Tongue (tissue), 2 donors: ENCODE measurements around the gene NCOR1. TPM values are rescaled to one million over a fixed set of nuclear protein-coding genes. Genes with fewer than 3 reads are reported as not detected.

Source experiments
- small RNA-seq: library from RNA; depleted of rRNA; stranded (forward); fragments of <200 nt; gene quantifications from one replicate; pipeline ENCODE3, GENCODE V24; 2014; ENCODE audit warnings: low replicate concordance
- total RNA-seq: library from RNA; depleted of rRNA; stranded (reverse); fragments of >200 nt; gene quantifications from one replicate; pipeline ENCODE4 v1.2.3, GENCODE V29; 2014

NCOR1 gene
- total RNA-seq, 1 donor from 2014 or later, result 128 TPM

Small RNA genes lying within 50 kb of the gene (small RNA-seq; reads per million reads assigned to genes)
- gene RNU6-314P (not detected), gene RNU6-862P (not detected)

Other genes with a start within 250 kb of the NCOR1 start
- gene ZSWIM7, start 215.8 kb downstream of the NCOR1 start, total RNA-seq, result 41.6 TPM
- gene TTC19, start 215.7 kb downstream of the NCOR1 start, total RNA-seq, result 78.3 TPM
- gene PIGL, start 1.7 kb upstream of the NCOR1 start, total RNA-seq, result 38.4 TPM
- gene CENPV, start 137.9 kb upstream of the NCOR1 start, total RNA-seq, result 27.2 TPM
- 1,134 TPM for gene UBB, start 165.6 kb upstream of the NCOR1 start, total RNA-seq
- gene TRPV2, start 200.0 kb upstream of the NCOR1 start, total RNA-seq, result 5.1 TPM